GM19372 (cell line): Measurements from ENCODE around the gene CYP26A1.

Source experiments
- ATAC-seq: cut with Tn5 transposase; IDR thresholded peaks from one replicate; pipeline ENCODE4 v1.9.1; 2021; ENCODE audit warnings: mild to moderate bottlenecking, low read depth, moderate library complexity; ENCODE audit not compliant: unreplicated experiment

The CYP26A1 gene

DNA sequence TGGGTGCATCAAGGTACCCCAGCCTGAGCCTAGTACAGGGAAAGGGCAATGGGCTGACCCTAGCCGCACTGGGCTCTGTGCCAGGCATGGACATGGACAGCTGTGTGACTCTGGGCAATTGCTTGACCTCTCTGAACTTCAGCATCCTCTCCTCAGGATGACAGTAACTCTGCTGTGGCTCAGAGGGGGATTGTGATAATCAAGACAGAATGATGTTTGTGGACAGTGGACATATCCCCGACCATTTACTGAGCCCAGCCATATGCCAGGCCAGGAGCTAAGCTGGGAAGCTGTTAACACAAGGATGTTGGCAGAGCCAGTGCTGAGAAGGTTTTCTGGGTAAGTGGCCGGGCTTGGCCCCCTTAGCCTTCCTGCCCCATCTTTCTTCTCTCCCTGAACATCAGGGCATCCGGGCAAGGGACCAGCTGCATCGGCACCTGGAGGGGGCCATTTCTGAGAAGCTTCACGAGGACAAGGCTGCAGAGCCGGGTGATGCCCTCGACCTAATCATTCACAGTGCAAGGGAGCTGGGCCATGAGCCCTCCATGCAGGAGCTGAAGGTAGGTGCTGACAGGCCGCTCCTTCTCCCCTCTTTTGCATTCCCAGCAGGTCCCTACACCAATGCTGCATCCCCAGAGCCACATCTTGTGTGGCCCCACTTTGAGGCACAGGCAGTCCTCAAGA is 9.6 kb upstream of the CYP26A1 start:
- no peak for ATAC-seq

DNA sequence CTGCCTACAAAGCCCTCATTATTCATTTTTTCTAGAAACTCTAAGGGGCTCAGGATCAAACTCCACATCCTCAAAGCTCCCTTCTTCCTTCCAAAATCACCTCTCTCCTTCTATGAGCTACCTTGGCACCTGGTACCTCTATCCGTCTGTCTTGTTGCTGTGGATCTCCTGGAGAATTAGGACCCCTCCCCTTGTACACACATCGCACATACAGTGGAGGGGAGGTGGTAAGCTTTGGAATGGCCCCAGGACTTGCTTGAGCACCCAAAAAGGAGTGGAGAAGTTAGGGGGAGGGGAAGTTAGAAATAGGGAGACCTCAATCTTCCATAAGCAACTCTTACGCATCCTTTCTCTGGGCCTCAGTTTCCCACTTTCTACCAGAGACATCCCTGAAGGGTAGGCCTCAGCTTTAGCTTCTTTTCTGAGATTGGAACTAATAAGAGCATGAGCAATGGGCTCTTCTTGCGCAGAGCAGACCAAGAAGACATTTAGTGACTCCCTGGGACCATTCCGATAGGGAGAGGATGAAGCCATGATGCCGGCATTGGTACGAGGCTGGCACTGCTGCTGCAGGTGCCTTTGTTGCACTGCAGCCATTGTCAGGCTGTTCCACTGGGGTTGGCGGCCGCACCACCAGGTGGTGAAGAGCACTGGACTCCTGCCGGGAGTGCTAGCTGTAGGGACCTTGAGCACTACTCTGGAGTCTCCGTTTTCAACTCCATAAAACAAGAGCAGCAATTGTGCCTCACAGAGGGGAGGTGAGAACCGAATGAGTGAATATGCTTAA is 8.6 kb upstream of the CYP26A1 start:
- no peak for ATAC-seq

GRCh38 chr10:93065675-93066543 is 7.8 kb upstream of the CYP26A1 start:
- ATAC-seq = no peak

GRCh38 chr10:93066544-93066913 is 7.2 kb upstream of the CYP26A1 start:
- ATAC-seq = no peak

GRCh38 chr10:93067443-93068365 is 6.0 kb upstream of the CYP26A1 start:
- ATAC-seq = no peak

GRCh38 chr10:93068411-93069244 is 5.1 kb upstream of the CYP26A1 start:
- ATAC-seq = no peak

GRCh38 chr10:93069245-93069561 is 4.5 kb upstream of the CYP26A1 start:
- no peak for ATAC-seq

GRCh38 chr10:93070378-93071176 is 3.1 kb upstream of the CYP26A1 start:
- ATAC-seq = no peak

DNA sequence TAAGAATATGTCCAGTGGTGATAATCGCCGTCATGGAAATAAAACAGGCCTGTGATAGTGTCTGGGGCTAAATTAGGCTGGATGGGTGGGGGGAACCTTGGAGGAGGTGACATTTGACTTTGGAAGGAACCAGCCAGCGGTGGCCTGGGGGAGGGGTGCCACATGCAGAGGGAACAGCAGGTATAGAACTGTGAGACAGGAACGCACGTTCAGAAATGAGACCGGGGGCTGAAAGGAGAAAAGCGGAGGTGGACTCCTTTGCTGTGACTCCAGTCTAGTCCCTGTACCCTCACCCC is 2.6 kb upstream of the CYP26A1 start:
- no peak for ATAC-seq

DNA sequence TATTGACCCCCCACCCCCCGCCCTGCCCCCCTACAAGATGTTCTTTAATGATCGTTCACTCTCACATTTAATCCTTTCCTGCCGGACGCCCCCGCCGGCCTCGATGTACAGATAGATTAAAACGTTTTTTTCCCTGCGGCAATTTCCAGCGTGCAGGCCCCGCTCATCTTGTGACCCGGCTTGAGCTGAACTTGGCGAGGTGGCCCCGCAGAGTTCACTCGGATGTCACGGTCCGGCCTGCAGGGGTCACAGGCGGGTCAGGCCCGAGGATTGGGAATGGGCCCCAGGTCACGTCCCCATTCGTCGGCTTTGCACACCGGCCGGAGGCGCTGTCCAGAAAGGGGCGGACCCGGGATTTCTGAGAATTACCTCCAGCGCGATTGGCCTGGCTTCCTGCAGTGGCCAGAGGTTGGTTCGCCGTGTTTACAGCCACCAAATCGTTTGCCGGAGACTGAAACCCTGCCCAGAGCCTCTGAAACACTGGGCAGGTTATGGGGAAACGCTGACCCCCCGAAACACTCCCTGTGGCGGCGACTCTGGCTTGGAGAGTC is 1.9 kb upstream of the CYP26A1 start:
- ATAC-seq = no peak

DNA sequence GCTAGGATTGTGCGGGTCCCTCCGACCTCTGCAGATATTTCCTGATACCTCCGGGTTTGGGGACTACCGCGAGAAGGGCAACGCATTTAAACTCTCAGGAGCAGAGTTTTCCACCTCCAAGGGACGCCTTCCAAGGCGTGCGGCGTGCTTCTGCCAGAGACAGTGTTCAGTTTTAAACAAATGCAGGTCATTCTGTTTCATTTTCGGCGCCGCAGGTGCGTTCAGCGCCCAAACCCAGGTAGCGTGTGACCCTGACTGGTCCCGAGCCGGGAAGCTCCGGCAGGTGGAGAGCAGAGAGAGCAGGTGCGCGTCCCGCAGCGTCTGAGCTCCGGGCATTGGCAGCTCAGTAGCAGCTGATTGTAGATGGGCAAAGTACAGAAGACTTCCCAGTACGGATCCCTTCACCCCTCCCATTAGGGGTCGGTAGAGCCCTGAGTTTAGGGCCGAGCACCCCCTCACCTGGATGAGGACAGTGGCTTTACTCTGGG is 1.4 kb upstream of the CYP26A1 start:
- no peak for ATAC-seq

- ATAC-seq = no peak
These were observed 767 bp upstream of the CYP26A1 start for GRCh38 chr10:93072713-93073538.

DNA sequence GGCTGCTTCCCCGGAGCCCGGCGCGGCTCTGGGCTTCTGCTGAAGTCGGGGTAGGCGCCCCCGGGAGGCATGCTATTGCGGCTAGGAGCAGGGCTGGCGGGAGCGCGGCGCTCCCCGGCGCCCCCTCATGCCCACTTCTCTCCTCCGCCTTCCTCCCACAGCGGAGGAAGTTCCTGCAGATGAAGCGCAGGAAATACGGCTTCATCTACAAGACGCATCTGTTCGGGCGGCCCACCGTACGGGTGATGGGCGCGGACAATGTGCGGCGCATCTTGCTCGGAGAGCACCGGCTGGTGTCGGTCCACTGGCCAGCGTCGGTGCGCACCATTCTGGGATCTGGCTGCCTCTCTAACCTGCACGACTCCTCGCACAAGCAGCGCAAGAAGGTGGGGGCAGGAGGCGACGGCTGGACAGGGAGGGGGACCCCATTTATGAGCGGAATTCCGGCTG is 479 bp downstream of the CYP26A1 start:
- no peak for ATAC-seq

- ATAC-seq = no peak
These were observed 1.1 kb downstream of the CYP26A1 start for GRCh38 chr10:93074597-93075368.

- ATAC-seq = no peak
These were observed 1.9 kb downstream of the CYP26A1 start for GRCh38 chr10:93075369-93076221.

- ATAC-seq = no peak
These were observed 3.2 kb downstream of the CYP26A1 start for GRCh38 chr10:93076871-93077270.
